GM12872 (cell line): ENCODE measurements around the gene SEMA3D.

Experiments
- TF ChIP-seq, protein P1 (sequence below): IDR thresholded peaks from 3 replicates; pipeline ENCODE4 v1.5.1; 2011; ENCODE audit warnings: low read depth, mild to moderate bottlenecking, low read length, moderate library complexity; ENCODE audit not compliant: insufficient read depth

SEMA3D gene

GRCh38 chr7:85081846-85082245, 105.0 kb downstream of the SEMA3D start:
- TF ChIP-seq, protein P1, sequence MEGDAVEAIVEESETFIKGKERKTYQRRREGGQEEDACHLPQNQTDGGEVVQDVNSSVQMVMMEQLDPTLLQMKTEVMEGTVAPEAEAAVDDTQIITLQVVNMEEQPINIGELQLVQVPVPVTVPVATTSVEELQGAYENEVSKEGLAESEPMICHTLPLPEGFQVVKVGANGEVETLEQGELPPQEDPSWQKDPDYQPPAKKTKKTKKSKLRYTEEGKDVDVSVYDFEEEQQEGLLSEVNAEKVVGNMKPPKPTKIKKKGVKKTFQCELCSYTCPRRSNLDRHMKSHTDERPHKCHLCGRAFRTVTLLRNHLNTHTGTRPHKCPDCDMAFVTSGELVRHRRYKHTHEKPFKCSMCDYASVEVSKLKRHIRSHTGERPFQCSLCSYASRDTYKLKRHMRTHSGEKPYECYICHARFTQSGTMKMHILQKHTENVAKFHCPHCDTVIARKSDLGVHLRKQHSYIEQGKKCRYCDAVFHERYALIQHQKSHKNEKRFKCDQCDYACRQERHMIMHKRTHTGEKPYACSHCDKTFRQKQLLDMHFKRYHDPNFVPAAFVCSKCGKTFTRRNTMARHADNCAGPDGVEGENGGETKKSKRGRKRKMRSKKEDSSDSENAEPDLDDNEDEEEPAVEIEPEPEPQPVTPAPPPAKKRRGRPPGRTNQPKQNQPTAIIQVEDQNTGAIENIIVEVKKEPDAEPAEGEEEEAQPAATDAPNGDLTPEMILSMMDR: no peak

DNA sequence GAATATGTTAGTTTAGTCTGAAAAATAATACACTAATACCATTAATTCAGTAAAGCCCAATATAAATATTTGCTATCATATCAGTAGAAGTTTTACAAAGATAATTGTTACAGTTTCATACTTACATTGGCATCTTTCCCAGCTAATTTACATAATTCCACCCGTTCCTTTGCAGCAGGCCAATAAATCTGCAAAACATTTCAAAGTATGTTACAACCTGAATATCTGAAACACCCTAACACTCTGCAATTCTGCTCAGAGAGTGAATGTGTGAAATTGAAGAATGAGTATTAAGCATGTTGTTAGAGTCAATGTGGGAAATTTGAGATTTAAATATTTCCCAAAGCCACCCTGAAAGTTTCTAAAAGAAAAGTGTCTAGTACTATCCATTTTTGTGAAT, 105.5 kb downstream of the SEMA3D start:
- TF ChIP-seq, protein P1: no peak

GRCh38 chr7:85079434-85079833, 107.4 kb downstream of the SEMA3D start:
- TF ChIP-seq, protein P1: no peak

- TF ChIP-seq, protein P1: no peak
Measured at GRCh38 chr7:85078181-85078580, 108.7 kb downstream of the SEMA3D start.

DNA sequence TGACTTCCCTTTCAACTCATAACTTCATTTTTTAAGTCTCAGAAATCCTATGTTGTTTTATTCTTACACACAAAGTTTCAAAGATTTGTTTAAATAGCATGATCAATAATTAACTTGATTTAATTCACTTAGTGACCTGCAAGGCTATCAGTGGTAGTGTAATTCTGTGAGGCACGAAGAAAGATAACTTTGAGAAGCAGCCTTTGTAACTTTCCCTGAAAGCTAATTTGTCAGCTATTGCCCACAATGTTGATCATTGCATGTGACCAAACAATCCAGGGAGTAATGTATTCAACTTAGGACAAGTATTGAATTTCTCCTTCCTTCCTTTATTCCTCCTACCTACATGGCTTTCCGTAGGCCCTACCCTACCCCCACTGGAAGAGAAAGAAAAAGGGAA, 111.0 kb downstream of the SEMA3D start:
- TF ChIP-seq, protein P1: no peak

GRCh38 chr7:85074992-85075391, 111.9 kb downstream of the SEMA3D start:
- TF ChIP-seq, protein P1: no peak

DNA sequence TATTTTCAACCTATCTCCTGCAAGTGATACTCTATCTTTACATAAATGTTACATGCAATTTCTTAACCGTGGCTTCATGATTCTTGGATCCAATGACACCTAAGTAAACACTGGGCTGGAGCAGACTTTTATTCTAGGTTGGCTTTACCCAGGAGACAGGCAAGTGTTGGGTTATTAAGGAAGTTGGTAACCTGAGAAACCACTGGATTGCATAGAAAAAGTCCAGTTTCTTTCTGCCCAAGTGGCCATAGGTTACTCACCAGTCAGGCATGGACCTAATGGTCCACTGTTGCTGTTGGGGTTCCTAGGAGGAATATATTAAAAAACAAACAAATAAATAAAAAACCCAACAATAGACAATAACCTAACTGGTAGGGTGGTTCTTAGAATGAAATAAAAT, 112.8 kb downstream of the SEMA3D start:
- TF ChIP-seq, protein P1: no peak
